HG03045 (cell line): ENCODE data around the gene COL28A1.
"Not testable (repeated sequence)": the region's sequence is repeated elsewhere in the genome, so short reads cannot be mapped to it uniquely, and the experiment has no call there.

ENCODE experiments used
- ATAC-seq: cut with Tn5 transposase; IDR thresholded peaks from one replicate; pipeline ENCODE4 v1.9.1; 2021; ENCODE audit warnings: mild to moderate bottlenecking, moderate library complexity; ENCODE audit not compliant: unreplicated experiment

Gene COL28A1

DNA sequence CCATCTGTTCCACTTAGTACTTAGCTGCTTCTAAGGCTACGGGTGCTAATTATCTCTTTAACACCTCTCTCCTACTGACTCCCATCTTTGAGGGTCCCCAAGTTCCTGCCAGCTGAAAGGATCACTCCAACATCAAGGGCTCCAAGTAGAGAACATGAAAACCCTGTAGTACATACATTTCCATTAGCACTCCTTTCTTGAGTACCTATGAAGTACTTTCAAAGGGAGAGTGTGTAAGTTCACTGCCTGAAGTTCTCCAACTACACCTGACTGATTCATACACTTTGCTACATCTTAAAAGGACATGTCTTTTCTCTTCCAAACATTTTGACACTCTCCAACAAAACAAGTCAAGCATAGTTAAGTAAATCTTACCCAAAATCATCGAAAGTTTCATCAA, 113.8 kb downstream of the COL28A1 start:
- ATAC-seq: no peak

DNA sequence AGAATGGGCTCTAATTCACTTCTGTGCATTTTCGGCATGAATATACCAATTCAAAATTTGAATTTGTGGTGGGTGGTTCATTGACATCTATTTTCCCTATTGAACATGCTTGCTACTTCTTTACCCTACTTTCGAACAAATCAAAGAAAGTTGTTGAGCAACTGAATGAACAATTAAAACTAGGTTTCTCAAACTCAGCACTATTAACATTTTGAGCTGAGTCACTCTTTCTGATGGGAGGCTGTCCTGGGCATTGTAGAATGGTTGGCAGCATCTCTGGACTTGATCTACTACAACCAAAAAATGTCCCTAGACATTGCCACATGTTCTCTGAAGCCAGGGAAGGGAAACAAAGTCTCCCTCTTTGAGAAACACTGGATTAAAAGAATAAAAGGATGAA, 116.7 kb downstream of the COL28A1 start:
- ATAC-seq: no peak

DNA sequence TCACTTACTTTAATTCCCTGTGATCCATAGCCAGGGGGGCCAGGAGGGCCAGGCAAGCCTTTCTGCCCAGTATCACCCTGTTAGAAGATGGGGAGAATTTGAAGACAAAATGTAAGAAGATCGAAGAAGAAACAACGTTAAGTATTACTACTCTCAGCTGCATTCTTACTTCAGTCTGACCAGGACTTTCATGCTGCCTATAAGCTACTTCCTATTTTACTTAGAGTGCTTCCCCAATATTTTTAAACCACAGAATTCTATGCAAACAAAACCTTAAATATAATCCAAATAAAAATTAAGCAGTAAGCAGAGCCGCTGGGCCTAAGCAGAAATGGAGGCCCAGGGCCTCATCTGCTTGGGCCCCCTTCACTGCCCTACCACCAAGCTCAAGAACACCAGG, 117.8 kb downstream of the COL28A1 start:
- no peak for ATAC-seq

DNA sequence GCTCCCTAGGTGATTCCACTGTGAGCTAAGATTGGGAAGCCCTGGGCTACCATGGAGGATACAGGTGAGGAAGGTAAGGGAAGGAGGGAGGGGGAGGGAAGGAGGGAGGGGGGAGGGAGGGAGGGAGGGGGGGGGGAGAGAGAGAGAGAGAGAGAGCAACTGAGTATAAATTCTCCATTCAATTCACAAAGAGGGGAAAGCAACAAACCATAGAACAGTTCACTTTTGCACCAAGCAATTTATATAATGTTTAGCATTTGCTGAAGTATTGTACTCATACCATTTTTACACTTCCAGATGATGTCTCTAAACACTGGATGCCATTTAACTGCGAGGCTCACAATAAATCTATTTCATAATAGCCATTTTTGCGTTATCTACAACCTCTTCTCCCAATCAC, 118.3 kb downstream of the COL28A1 start:
- no peak for ATAC-seq

DNA sequence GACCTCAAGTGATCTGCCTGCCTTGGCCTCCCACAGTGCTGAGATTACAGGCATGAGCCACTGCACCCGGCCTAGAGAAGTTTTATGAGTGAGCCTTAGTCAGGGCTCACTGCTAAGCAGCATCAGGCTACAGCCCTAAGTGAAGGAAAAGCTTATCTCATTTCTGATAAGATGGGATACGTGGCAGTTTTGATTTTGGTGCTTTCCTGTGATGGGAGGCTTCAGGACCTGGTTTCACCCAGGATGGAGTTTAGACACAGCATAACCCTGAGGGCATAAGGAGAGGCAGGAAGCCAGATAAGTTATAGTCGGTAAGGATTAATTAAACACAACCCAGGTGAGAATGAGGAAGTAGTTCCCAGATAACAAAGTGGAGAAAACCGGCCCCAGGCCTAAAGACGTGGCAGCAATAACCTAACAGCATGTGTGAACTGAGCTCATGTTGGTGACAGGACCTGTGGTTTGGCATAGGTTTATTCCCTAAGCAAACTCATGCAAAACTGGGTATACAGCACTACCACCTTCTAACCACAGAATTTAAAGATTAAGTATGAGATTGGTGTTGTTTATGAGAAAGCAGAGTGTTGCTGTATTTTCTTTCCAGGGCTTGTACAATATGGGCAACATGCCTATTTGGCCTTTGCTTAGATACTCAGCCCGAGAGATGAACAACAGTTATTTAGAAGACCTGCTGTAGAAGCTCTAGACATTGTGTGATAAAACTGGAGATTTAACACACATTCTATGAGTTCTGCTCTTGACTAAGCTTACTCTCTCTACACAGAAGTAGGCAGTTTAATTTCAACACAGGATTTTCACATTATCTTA, 119.4 kb downstream of the COL28A1 start:
- ATAC-seq: no peak

DNA sequence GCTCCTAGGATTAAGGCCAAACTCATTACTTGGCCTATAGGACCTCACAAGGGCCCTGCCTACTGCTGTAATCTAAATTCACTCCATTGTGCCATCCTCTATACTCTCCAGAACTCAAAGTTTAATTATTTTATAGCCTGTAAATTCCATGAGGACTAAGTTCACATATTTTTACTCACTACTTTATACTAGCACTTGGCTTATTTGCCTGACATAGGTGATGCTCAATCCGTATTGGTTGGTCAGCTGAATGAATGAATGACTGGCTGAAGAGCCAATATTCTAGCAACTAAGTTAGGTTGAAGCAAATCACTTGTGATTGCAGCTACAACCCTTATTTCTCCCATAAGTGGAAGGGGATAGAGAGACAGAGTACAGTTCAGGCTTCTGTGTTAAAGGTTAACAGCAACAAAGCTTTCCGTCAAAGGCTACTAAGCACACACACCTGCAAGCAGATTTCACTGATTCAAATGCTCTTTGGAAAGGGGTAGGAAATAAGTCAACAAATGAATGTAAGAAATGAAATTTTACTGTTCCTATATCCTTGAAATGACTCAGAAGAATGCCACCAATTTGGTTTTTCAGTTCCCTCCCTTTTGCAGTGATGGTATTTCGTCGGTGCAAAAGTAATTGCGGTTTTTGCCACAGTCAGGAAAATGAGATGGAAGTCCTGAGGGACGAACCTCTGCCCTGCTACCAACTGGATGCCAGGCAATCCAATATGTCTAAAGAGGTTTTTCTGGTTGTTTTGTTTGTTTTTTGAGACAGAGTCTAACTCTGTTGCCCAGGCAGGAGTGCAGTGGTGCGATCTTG, 120.7 kb downstream of the COL28A1 start:
- no peak for ATAC-seq

GRCh38 chr7:7408001-7408770, 127.5 kb downstream of the COL28A1 start:
- no peak for ATAC-seq

- no peak for ATAC-seq
These were observed 130.2 kb downstream of the COL28A1 start for GRCh38 chr7:7405461-7405860.

DNA sequence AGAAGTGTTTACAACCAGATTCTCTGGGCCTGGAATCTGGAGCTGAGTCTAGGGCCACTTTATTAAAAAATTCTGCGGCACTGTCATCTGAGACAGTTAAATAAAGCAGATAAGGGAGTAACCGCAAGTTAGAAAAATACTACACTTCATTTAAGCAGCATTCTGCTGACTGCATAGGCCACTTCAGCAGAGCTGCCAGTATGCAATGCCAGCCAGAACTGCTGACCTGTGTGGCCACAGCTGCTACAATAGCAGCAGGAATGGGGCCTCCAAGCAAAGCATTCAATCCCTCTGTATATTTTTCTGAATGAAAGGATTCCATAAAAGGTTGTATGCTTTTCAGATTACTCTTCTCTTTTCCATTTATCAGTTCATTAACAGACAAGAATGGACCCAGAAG, 136.0 kb downstream of the COL28A1 start:
- ATAC-seq: no peak

GRCh38 chr7:7395785-7396184, 139.9 kb downstream of the COL28A1 start:
- ATAC-seq: no peak

- not testable (repeated sequence) for ATAC-seq
These were observed 147.5 kb downstream of the COL28A1 start for GRCh38 chr7:7388164-7388563.

- ATAC-seq: no peak
These were observed 150.3 kb downstream of the COL28A1 start for GRCh38 chr7:7385421-7385820.

DNA sequence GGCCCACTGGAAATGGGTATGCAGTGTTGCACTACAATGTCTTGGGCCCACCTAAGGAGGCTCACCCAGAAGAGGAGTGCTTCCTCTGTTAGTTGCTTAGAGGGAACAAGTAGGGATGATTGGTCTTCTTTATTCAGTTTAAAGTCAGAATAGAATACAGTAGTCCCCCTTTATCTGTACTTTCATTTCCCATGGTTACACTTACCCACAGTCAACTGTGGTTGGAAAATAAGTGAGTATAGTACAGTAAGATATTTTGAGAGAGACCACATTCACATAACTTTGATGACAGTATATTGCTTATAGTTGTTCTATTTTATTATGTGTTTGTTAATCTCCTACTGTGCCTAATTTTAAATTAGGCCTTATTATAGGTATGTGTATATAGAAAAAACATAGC, 151.4 kb downstream of the COL28A1 start:
- no peak for ATAC-seq

DNA sequence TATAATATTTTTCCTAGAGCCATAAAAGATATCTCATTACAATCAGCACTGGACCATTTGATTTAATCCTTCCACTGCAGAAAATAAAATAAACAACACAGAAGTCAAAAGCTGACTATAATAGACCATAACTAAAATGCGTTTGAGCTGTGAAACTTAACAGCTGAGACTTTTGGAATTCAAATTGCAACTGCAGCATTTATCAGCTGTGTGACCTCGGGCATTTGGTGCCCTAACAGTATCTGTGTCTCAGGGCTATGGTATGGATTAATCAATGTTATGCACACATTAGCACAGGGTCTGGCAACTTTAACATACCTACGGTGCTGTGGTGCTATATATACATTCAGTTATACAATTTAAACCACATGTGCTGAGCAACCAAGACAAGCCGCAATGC, 160.1 kb downstream of the COL28A1 start:
- no peak for ATAC-seq

DNA sequence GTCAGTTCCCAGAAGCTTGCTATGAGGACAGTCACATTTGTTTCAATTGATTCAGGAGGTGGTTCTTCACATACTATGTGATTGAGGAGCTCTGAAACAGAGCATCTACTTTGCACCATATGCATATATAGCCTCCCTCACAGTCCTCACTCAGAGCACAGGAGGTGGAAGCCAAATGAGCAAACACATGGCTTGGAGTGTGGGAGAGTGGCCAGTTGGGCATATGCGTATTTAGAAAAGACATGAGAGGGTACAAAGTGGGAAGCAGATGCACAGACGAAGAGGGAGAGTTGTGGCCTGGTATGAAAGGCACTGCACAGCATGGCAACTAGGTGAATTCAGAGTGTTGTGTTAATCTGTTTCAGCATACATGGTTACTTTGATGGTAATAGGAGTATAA, 165.6 kb downstream of the COL28A1 start:
- ATAC-seq: no peak

DNA sequence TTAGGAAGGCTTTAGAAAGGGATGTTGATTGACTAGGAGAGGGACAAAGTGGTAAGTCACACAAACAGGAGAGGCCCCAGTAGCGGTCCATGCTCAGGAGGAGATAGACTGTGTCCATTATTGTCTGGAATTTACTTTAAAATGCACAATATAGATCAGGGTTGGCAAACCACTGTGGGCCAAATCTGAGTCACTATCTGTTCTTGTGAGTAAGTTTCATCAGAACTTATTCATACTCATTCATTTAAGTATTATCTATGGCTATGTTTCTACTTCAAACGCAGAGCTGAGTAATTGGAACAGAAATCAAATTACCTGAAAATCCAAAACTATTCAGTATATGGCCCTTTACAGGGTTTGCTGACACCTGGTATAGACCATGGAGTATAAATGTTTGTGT, 166.5 kb downstream of the COL28A1 start:
- ATAC-seq: no peak

DNA sequence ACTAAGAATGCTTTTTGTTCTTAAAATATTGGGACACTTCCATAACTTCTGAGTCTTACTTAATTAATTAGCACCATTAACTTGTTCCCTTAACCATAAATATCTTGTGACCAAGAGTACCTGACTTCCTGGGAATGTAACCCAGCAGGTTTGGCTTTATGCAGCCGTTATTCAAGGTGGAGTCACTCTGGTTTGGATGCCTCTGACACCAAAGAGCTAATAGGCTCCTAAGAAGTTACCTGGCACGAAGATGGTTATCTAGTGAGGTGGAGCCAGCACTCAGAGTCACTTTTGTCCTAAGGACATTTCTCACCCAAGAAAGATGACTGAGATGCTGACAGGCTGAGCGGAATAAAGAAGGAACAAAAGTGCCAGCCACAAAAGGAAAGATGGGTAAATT, 181.0 kb downstream of the COL28A1 start:
- ATAC-seq: no peak

DNA sequence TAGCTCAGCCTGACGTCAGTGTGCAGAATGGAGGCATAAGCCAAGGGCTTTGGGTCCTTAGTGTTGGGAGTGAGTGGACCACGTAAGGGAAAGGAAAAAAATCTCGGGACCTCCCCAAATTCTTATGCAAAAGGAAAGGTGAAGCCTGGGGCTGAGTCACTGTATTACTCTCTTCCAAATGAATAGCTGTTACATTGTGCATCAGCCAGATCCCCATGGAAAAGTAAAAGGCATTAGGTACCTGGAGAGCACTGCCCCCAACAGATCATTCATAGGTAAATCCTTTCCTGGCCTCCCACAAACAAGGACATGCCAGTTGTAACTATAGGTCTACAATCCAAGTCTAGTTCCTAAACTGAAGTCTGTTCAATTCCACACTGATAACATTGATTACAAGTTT, 182.8 kb downstream of the COL28A1 start:
- no peak for ATAC-seq

DNA sequence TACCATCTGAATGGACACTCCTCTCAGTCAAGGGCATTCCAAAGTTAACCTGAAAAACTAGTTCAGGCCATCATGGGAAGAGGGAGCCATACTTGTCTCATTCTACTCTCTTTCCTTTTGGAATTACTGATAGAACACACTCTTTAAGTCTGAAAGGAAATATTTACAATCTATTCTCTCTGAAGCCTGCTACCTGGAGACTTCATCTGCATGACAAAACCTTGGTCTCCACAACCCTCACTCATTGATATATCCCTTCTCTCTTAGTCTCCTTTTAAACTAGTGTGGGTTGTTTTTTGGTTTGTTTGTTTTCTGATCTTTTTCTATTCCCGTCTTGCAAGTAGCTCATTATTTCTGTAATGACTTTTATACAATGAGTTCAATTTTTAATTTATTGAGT, 183.8 kb downstream of the COL28A1 start:
- ATAC-seq: no peak

GRCh38 chr7:7351156-7351555, 184.5 kb downstream of the COL28A1 start:
- no peak for ATAC-seq

DNA sequence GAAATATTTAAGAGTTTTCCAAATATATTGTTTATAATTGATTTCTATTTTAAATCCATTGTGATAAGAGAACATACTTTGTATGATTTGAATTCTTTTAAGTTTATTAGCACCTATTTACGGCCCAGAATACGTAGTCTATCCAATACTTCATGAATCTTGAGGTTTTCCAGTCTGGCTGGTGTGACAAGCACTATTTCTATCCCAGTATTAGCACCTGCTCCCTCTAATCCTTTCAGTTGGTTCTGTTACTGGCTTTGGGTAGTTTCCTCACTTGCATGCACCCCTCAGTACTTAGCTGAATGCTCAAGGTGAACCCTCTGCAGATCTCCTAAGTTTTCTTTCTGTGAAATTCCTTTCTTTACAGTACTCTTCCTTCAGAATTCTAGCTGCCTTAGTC, 186.5 kb downstream of the COL28A1 start:
- no peak for ATAC-seq

- ATAC-seq: no peak
These were observed 188.6 kb downstream of the COL28A1 start for GRCh38 chr7:7347045-7347444.
